ENCODE data around the gene MUSK. TPM values are rescaled to one million over a fixed set of nuclear protein-coding genes. Genes with fewer than 3 reads are reported as not detected.

MUSK gene
- total RNA-seq, 2 donors from 2014 or later, result 2.0 to 6.1 TPM

DNA sequence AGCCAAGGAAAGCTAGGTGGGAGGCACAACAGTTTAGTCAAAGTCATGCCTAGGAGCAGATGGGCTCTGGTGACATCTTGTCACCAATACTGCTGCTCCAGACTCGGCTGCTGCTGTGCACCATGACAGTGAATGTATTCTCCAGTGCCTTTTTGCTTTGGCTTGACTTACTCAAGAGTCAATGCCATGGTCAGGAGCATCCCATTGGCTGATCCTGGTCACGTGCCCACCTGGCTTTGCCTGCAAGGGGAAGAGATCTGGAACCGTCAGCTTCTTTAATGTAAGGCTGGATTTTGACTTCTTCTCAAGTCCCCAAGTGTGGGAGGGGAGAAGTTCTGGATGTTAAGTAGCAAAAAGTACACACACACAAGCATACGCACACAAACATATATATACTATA, 19.9 kb upstream of the MUSK start:
- no peak overlapping the region for H3K27ac ChIP-seq
- H3K27me3 ChIP-seq, result no peaks in the 10 kb centered on the region
- DNase-seq (ENCODE audit: low spot score), result no peak
- H3K4me1 ChIP-seq, result no peaks in the 10 kb centered on the region
- TF ChIP-seq, protein P1, sequence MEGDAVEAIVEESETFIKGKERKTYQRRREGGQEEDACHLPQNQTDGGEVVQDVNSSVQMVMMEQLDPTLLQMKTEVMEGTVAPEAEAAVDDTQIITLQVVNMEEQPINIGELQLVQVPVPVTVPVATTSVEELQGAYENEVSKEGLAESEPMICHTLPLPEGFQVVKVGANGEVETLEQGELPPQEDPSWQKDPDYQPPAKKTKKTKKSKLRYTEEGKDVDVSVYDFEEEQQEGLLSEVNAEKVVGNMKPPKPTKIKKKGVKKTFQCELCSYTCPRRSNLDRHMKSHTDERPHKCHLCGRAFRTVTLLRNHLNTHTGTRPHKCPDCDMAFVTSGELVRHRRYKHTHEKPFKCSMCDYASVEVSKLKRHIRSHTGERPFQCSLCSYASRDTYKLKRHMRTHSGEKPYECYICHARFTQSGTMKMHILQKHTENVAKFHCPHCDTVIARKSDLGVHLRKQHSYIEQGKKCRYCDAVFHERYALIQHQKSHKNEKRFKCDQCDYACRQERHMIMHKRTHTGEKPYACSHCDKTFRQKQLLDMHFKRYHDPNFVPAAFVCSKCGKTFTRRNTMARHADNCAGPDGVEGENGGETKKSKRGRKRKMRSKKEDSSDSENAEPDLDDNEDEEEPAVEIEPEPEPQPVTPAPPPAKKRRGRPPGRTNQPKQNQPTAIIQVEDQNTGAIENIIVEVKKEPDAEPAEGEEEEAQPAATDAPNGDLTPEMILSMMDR (IDR thresholded peaks at IDR 0.05), result no peak
- H3K4me3 ChIP-seq, result no peak overlapping the region
- no peaks in the 10 kb centered on the region for H3K9me3 ChIP-seq
- H3K36me3 ChIP-seq, result no peaks in the 10 kb centered on the region

DNA sequence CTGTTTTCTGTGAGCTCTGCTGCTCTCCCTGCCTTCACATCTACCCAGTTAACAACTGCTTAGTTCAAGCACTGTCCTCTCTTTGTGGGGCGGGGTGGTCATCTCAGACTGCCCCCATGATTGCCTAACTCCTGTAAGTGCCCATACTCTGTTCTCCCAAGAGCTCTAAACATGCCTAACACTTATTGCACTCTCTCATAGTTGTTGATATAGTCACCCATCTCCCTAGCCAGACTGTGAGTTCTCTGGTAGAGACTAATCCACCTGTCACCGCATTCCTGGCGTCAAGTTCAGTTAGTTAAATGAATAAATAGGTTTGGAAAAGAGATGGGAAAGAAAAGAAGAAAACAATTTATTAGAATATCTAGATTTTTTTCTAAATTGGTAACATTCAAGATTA, 18.3 kb upstream of the MUSK start:
- H3K27ac ChIP-seq, result peak overlapping the region in 1 of 2 donors; percentile 65

DNA sequence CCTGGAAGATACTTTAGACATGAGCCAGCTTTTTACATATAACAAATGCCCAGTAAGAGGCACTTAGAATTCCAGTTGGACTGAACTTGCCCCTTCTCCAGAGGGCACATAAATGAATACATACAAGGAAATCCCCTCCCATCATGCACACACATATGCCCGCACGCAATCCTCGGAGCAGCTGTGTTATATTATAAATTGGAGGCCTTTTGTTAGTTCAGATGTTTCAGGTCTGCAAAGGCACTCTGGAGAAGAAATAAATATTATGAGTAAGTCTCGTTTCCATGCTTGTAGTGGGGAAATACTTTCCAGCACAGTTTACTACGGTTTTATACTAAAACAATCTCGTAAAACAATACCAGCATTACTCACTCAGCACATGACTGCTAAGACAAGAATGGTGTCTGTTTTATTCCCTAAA, 17.6 kb upstream of the MUSK start:
- Histone ChIP-seq H3K36me3 (no peaks in the 10 kb centered on the region), H3K27ac (peak overlapping the region; percentile 38 to 65), H3K4me3 (no peak overlapping the region), H3K27me3 (no peaks in the 10 kb centered on the region), H3K4me1 (no peaks in the 10 kb centered on the region), H3K9me3 (no peaks in the 10 kb centered on the region)
- DNase-seq (ENCODE audit: low spot score), result no peak
- TF ChIP-seq, protein P1 (IDR thresholded peaks at IDR 0.05), result no peak

More for the DNA sequence above, 18.3 kb upstream of the MUSK start:
- Histone ChIP-seq H3K27me3 (no peaks in the 10 kb centered on the region), H3K4me3 (no peak overlapping the region), H3K36me3 (no peaks in the 10 kb centered on the region), H3K4me1 (no peaks in the 10 kb centered on the region), H3K9me3 (no peaks in the 10 kb centered on the region)
- DNase-seq (ENCODE audit: low spot score), result no peak
- TF ChIP-seq, protein P1 (IDR thresholded peaks at IDR 0.05), result no peak

DNA sequence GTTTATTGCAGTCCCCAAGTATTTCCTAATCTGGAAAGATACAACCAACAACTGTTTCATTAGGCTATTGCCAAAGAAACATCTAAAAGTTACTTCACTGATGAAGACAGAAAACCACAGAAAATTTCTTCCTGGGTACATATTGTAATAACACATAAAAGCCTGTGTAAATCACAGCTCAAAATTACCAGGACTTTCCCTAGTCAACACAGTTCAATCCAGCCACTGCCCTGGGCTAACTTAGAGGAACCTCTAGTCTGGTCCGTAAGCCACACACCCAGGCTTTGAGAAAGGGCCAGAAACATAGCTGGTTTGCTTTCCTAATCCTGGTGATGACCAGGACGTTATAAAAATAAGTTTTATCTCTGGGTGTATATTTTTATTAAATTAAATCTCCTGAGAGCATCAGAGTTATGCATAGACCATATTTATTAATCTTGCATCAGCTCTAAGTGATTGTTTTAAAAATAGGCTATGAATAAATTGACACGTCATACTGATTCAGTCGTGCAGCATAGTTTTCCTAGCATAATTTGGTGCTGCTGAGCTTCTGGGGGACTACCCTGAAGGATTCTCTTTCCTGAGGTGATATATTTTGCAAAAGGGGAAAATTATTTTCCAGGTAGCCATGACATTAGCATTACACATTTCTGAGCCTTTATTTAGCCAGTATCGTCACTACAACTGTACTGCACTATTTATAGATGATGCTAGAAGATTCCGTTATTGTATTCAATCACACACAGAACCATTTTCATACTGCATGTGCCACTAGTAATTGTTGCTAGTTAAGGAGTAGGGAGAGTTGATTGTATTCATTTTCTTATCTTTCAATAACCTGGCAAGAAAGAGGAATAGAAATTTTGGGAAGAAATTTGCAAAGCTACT, 12.6 kb upstream of the MUSK start:
- H3K27me3 ChIP-seq, result no peaks in the 10 kb centered on the region
- no peaks in the 10 kb centered on the region for H3K9me3 ChIP-seq
- H3K4me3 ChIP-seq, result no peak overlapping the region
- H3K27ac ChIP-seq, result peak overlapping the region; percentile 16 to 66
- H3K4me1 ChIP-seq, result no peaks in the 10 kb centered on the region
- TF ChIP-seq, protein P1 (IDR thresholded peaks at IDR 0.05), result no peak
- peak; percentile 75 for DNase-seq (ENCODE audit: low spot score)
- H3K36me3 ChIP-seq, result no peaks in the 10 kb centered on the region

DNA sequence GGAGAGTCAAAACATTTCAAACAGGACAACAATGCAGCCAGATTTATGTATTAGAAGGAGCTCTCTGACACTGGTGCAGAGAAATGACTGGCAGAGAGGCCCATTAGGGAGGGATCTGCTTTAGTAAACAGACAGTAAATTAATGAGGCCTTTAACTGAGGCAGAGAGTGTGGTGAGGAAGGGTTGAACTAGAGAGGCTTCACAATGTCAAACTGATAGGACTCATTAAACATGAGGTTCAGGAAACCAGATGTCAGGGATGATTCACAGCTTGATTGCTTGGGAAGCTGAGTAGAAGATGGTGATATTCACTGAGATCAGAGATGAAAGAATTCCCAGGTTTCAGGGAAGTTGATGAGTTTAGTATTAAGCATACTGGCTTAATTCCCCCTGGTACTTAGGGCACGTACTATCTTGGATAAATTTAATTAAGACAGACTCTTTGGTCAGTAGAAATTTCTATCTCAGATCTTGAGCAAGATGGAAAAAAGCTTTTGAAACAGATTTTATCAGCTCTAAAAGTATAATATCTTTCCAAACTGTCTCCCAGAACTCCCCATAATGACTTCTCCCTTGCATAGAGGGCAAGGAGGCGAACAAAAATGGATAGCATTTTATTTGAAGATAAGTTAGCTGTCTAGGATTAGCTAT, 8.6 kb upstream of the MUSK start:
- H3K27ac ChIP-seq, result no peak overlapping the region
- TF ChIP-seq, protein P1 (IDR thresholded peaks at IDR 0.05), result no peak
- H3K9me3 ChIP-seq, result no peaks in the 10 kb centered on the region
- H3K4me3 ChIP-seq, result no peak overlapping the region
- DNase-seq (ENCODE audit: low spot score), result no peak
- H3K36me3 ChIP-seq, result no peaks in the 10 kb centered on the region
- H3K4me1 ChIP-seq, result no peaks in the 10 kb centered on the region
- H3K27me3 ChIP-seq, result no peaks in the 10 kb centered on the region

Measured in right atrium auricular region (tissue), 2 donors.